Breast epithelium (tissue), 3 donors: ENCODE results near the gene LRRC8C.

Source experiments
- CTCF ChIP-seq, 3 donors: fragments of 450-650 bp; IDR thresholded peaks; one replicate each; pipeline ENCODE4 v1.5.1; 2016 to 2017; ENCODE audit warnings: antibody characterized with exemption in 3 of 3, mild to moderate bottlenecking in 3 of 3, moderate library complexity in 3 of 3
- POLR2A ChIP-seq: fragments of 450-650 bp; IDR thresholded peaks from one replicate; pipeline ENCODE4 v1.6.1; 2016; ENCODE audit warnings: antibody characterized with exemption, mild to moderate bottlenecking, moderate library complexity
- POLR2AphosphoS5 ChIP-seq, 3 donors: sonication (generic); formaldehyde crosslinking; IDR thresholded peaks; one replicate each; pipeline ENCODE4 v1.6.1; 2017; ENCODE audit warnings: antibody characterized with exemption in 3 of 3

GRCh38 chr1:89759036-89759435, 126.1 kb downstream of the LRRC8C start:
- no peak for TF ChIP-seq CTCF (IDR thresholded peaks at IDR 0.05)
- no peak for TF ChIP-seq POLR2AphosphoS5 (IDR thresholded peaks at IDR 0.05)
- no peak for TF ChIP-seq POLR2A
